Panc1 (cell line): ENCODE measurements around the gene CDH19. TPM values are rescaled to one million over a fixed set of nuclear protein-coding genes. Genes with fewer than 3 reads are reported as not detected.

Experiments
- ATAC-seq: fragments of 200-7000 bp; cut with Tn5 transposase; 2 replicates; pipeline ENCODE4 v1.9.1; 2020; ENCODE audit warnings: mild to moderate bottlenecking, moderate library complexity
- BruUV-seq: library from RNA; stranded (reverse); fragments of 400-500 nt; replicated peaks from 2 replicates; lab custom pipeline; 2021; lab: Mats Ljungman, UMichigan
- CTCF ChIA-PET: fragments of 300-600 bp; sonication (Branson Sonifier 250); formaldehyde crosslinking; loops from one replicate; lab custom pipeline; 2022; ENCODE audit warnings: antibody characterized with exemption; lab: Charles Lee
- POLR2A ChIA-PET: fragments of 300-600 bp; sonication (Branson Sonifier 250); formaldehyde crosslinking; loops from one replicate; lab custom pipeline; 2022; ENCODE audit warnings: antibody characterized with exemption; lab: Charles Lee
- DNase-seq: peaks from one replicate; pipeline ENCODE4 v3.0.0-alpha.2; 2010; ENCODE audit warnings: low read depth, low spot score
- H3K27ac ChIP-seq: 2 replicates; pipeline ENCODE4 v1.5.1; 2011; ENCODE audit warnings: mild to moderate bottlenecking, low read length, inconsistent platforms
- H3K27me3 ChIP-seq: fragments of 200-500 bp; sonication (Bioruptor generic); 2 replicates; pipeline ENCODE4 v1.6.0; 2014; ENCODE audit warnings: low read length, inconsistent platforms; ENCODE audit not compliant: control insufficient read depth, insufficient read depth
- H3K36me3 ChIP-seq: fragments of 200-500 bp; sonication (Bioruptor generic); 2 replicates; pipeline ENCODE4 v1.5.1; 2014; ENCODE audit warnings: inconsistent platforms, mild to moderate bottlenecking, low read length, moderate library complexity; ENCODE audit not compliant: control insufficient read depth, insufficient read depth
- H3K4me1 ChIP-seq: 2 replicates; pipeline ENCODE4 v1.5.1; 2011; ENCODE audit warnings: inconsistent platforms, mild to moderate bottlenecking, low read length, moderate library complexity; ENCODE audit not compliant: control insufficient read depth, insufficient read depth
- H3K4me3 ChIP-seq, 2 experiments: 2 replicates each; pipeline ENCODE4 v1.5.1; 2011 to 2012; ENCODE audit warnings: low read depth in 2 of 2, low read length in 2 of 2, mild to moderate bottlenecking in 2 of 2, inconsistent platforms in 1 of 2, moderate library complexity in 1 of 2
- H3K9me3 ChIP-seq: fragments of 200-500 bp; sonication (Bioruptor generic); 2 replicates; pipeline ENCODE4 v1.5.1; 2014; ENCODE audit warnings: low read depth, mild to moderate bottlenecking, inconsistent platforms, low read length, moderate library complexity; ENCODE audit not compliant: control insufficient read depth, insufficient read depth
- CTCF ChIP-seq: fragments of 450-650 bp; IDR thresholded peaks from 2 replicates; pipeline ENCODE4 v1.5.1; 2017; ENCODE audit warnings: mild to moderate bottlenecking
- POLR2AphosphoS5 ChIP-seq: IDR thresholded peaks from 2 replicates; pipeline ENCODE4 v1.6.1; 2012; ENCODE audit warnings: mild to moderate bottlenecking, low read depth, low read length, moderate library complexity
- REST ChIP-seq, 2 experiments: IDR thresholded peaks; 2 replicates each; pipeline ENCODE4 v1.6.1; 2011 to 2012; ENCODE audit warnings: low read depth in 2 of 2, control low read depth in 1 of 2, low read length in 1 of 2, mild to moderate bottlenecking in 1 of 2, moderate library complexity in 1 of 2; ENCODE audit not compliant: insufficient read depth in 1 of 2
- SIN3A ChIP-seq: IDR thresholded peaks from 2 replicates; pipeline ENCODE4 v1.6.1; 2012; ENCODE audit warnings: low read depth, mild to moderate bottlenecking, low read length, moderate library complexity, borderline replicate concordance; ENCODE audit not compliant: insufficient read depth
- TCF7L2 ChIP-seq: IDR thresholded peaks from 2 replicates; pipeline ENCODE4 v1.6.1; 2011; ENCODE audit warnings: mild to moderate bottlenecking, low read depth, low read length, inconsistent platforms
- in situ Hi-C: cut with HindIII; loops from 2 replicates; pipeline ENCODE4 v1.10.0; 2016; ENCODE audit warnings: low sequenced_read_pairs, low pct_unique_long_range_greater_than_20kb
- intact Hi-C: fragments of 100-400 bp; cut with micrococcal nuclease; formaldehyde crosslinking; loops from one replicate; pipeline ENCODE4 v1.10.0; 2022; ENCODE audit not compliant: unreplicated experiment
- total RNA-seq: library from RNA; stranded (reverse); gene quantifications from one replicate; pipeline ENCODE4 v1.2.1, GENCODE V29; 2021; ENCODE audit not compliant: unreplicated experiment

The CDH19 gene
- total RNA-seq, 1 experiment from 2014 or later: not detected

GRCh38 chr18:66562279-66562678, 41.6 kb downstream of the CDH19 start:
- TF ChIP-seq POLR2AphosphoS5: no peak
- TF ChIP-seq SIN3A: no peak
- TF ChIP-seq TCF7L2: no peak
- TF ChIP-seq REST (IDR thresholded peaks at IDR 0.05; ENCODE audit: insufficient read depth in 1 of 2, low read depth in 2 of 2, low read length in 1 of 2): no peak
- TF ChIP-seq CTCF: no peak
- DNase-seq: no peak
- Histone ChIP-seq H3K36me3 (no peaks in the 10 kb centered on the region), H3K27me3 (no peaks in the 10 kb centered on the region), H3K9me3 (no peaks in the 10 kb centered on the region), H3K4me3 (no peak overlapping the region), H3K27ac (no peak overlapping the region), H3K4me1 (no peaks in the 10 kb centered on the region)
- BruUV-seq: no TSS peak
- POLR2A ChIA-PET: no interaction called here
- ATAC-seq: no peak
- in situ Hi-C loops: no loop called here
- intact Hi-C loops: no loop called here
- CTCF ChIA-PET: no interaction called here

GRCh38 chr18:66560094-66560493, 43.8 kb downstream of the CDH19 start:
- Histone ChIP-seq H3K36me3 (no peaks in the 10 kb centered on the region), H3K4me1 (no peaks in the 10 kb centered on the region), H3K9me3 (no peaks in the 10 kb centered on the region), H3K4me3 (no peak overlapping the region), H3K27me3 (no peaks in the 10 kb centered on the region), H3K27ac (no peak overlapping the region)
- ChIA-PET CTCF (interaction anchor here (0.7 kb wide), 1 partner anchor 545 kb away, joined by 3 read pairs; no protein-coding TSS in a partner anchor), POLR2A (no interaction called here)
- BruUV-seq: no TSS peak
- TF ChIP-seq CTCF (peak; percentile 27; the same call in 1 of the 2 replicates), POLR2AphosphoS5 (no peak), TCF7L2 (no peak)
- ATAC-seq (no peak), DNase-seq (peak; percentile 17)
- in situ Hi-C loops (no loop called here), intact Hi-C loops (no loop called here)
